H9 (cell line): ENCODE data around the gene EML4. TPM values are rescaled to one million over a fixed set of nuclear protein-coding genes. Genes with fewer than 3 reads are reported as not detected.

ENCODE experiments used
- DNase-seq: peaks from one replicate; pipeline ENCODE4 v3.0.0-alpha.2; 2017
- H2AFZ ChIP-seq: one replicate; pipeline ENCODE4 v1.6.1; 2013; ENCODE audit warnings: mild to moderate bottlenecking, low read length, control low read depth, moderate library complexity
- H2AK5ac ChIP-seq: 2 replicates; pipeline ENCODE4 v1.6.1; 2013; ENCODE audit warnings: low read length, control low read depth, mixed read lengths; ENCODE audit not compliant: insufficient read length
- H2BK120ac ChIP-seq: one replicate; pipeline ENCODE4 v1.6.1; 2013; ENCODE audit warnings: low read depth, mild to moderate bottlenecking, low read length, control low read depth, inconsistent platforms; ENCODE audit not compliant: poor library complexity, severe bottlenecking
- H2BK12ac ChIP-seq: 2 replicates; pipeline ENCODE4 v1.6.1; 2013; ENCODE audit warnings: low read length, control low read depth, mixed read lengths, low read depth; ENCODE audit not compliant: insufficient read length
- H2BK15ac ChIP-seq: 2 replicates; pipeline ENCODE4 v1.6.1; 2013; ENCODE audit warnings: low read depth, low read length, control low read depth
- H2BK20ac ChIP-seq: one replicate; pipeline ENCODE4 v1.6.1; 2013; ENCODE audit warnings: low read depth, mild to moderate bottlenecking, low read length, control low read depth, inconsistent platforms; ENCODE audit not compliant: poor library complexity, severe bottlenecking
- H2BK5ac ChIP-seq: 2 replicates; pipeline ENCODE4 v1.6.1; 2013; ENCODE audit warnings: low read length, control low read depth, mixed read lengths; ENCODE audit not compliant: insufficient read length
- H3K14ac ChIP-seq: 2 replicates; pipeline ENCODE4 v1.6.1; 2013; ENCODE audit warnings: low read length, control low read depth; ENCODE audit not compliant: insufficient read depth
- H3K18ac ChIP-seq: 2 replicates; pipeline ENCODE4 v1.6.1; 2013; ENCODE audit warnings: low read depth, mild to moderate bottlenecking, mixed read lengths, low read length, control low read depth; ENCODE audit not compliant: insufficient read length
- H3K23ac ChIP-seq: 2 replicates; pipeline ENCODE4 v1.6.1; 2013; ENCODE audit warnings: low read length, control low read depth, mixed read lengths, low read depth; ENCODE audit not compliant: insufficient read length
- H3K23me2 ChIP-seq: 2 replicates; pipeline ENCODE4 v1.6.1; 2013; ENCODE audit warnings: low read depth, mild to moderate bottlenecking, mixed read lengths, low read length, control low read depth; ENCODE audit not compliant: insufficient read length, poor library complexity, severe bottlenecking
- H3K27ac ChIP-seq: 2 replicates; pipeline ENCODE4 v1.5.1; 2013; ENCODE audit warnings: low read length, control low read depth, mixed read lengths, low read depth; ENCODE audit not compliant: insufficient read length
- H3K27me3 ChIP-seq: 2 replicates; pipeline ENCODE4 v1.6.1; 2013; ENCODE audit warnings: low read length, control low read depth, inconsistent platforms; ENCODE audit not compliant: insufficient read depth
- H3K4ac ChIP-seq: 2 replicates; pipeline ENCODE4 v1.6.1; 2013; ENCODE audit warnings: low read depth, mild to moderate bottlenecking, control low read depth, inconsistent platforms, low read length, moderate library complexity
- H3K4me1 ChIP-seq: 2 replicates; pipeline ENCODE4 v1.6.1; 2013; ENCODE audit warnings: low read length, control low read depth, inconsistent platforms; ENCODE audit not compliant: insufficient read depth
- H3K4me2 ChIP-seq: 2 replicates; pipeline ENCODE4 v1.6.1; 2013; ENCODE audit warnings: low read length, control low read depth, mixed read lengths; ENCODE audit not compliant: insufficient read length, insufficient read depth
- H3K56ac ChIP-seq: 2 replicates; pipeline ENCODE4 v1.6.1; 2013; ENCODE audit warnings: low read depth, mild to moderate bottlenecking, mixed read lengths, low read length, control low read depth; ENCODE audit not compliant: insufficient read length
- H3K79me1 ChIP-seq: 2 replicates; pipeline ENCODE4 v1.6.1; 2013; ENCODE audit warnings: low read depth, mild to moderate bottlenecking, moderate library complexity, low read length, control low read depth, inconsistent platforms; ENCODE audit not compliant: insufficient read depth, poor library complexity, severe bottlenecking
- H3K79me2 ChIP-seq: 2 replicates; pipeline ENCODE4 v1.6.1; 2013; ENCODE audit warnings: low read length, control low read depth, inconsistent platforms; ENCODE audit not compliant: insufficient read depth
- H3K9ac ChIP-seq: 2 replicates; pipeline ENCODE4 v1.6.1; 2013; ENCODE audit warnings: low read length, control low read depth, mixed read lengths; ENCODE audit not compliant: insufficient read length; ENCODE audit errors: extremely low read depth
- H3K9me3 ChIP-seq: one replicate; pipeline ENCODE4 v1.6.1; 2013; ENCODE audit warnings: low read depth, low read length, inconsistent platforms; ENCODE audit not compliant: control insufficient read depth
- H3T11ph ChIP-seq: one replicate; pipeline ENCODE4 v1.6.1; 2013; ENCODE audit warnings: mild to moderate bottlenecking, low read length, control low read depth, inconsistent platforms
- H4K20me1 ChIP-seq: one replicate; pipeline ENCODE4 v1.6.1; 2013; ENCODE audit not compliant: control insufficient read depth, insufficient read length, insufficient read depth
- H4K5ac ChIP-seq: 2 replicates; pipeline ENCODE4 v1.6.1; 2013; ENCODE audit warnings: low read depth, mild to moderate bottlenecking, mixed read lengths, low read length, control low read depth; ENCODE audit not compliant: insufficient read length
- H4K8ac ChIP-seq: replicated peaks from 2 replicates; pipeline ENCODE4 v1.6.1; 2013; ENCODE audit warnings: low read length, control low read depth, mixed read lengths, low read depth; ENCODE audit not compliant: insufficient read length
- H4K91ac ChIP-seq: 2 replicates; pipeline ENCODE4 v1.6.1; 2013; ENCODE audit warnings: low read depth, mild to moderate bottlenecking, moderate library complexity, mixed read lengths, low read length, control low read depth; ENCODE audit not compliant: insufficient read length
- H3K27ac Mint-ChIP-seq, 3 experiments: 2 replicates in 2 of 3; 3 replicates in 1 of 3; pipeline ENCODE4 v1.8.0; 2020 to 2021; ENCODE audit warnings: mixed read lengths in 3 of 3, mild to moderate bottlenecking in 1 of 3, moderate library complexity in 1 of 3
- H3K27me3 Mint-ChIP-seq: 2 replicates; pipeline ENCODE4 v1.8.0; 2021; ENCODE audit warnings: low read depth, mild to moderate bottlenecking, moderate library complexity, mixed read lengths
- H3K36me3 Mint-ChIP-seq, 3 experiments: 2 replicates in 2 of 3; 3 replicates in 1 of 3; pipeline ENCODE4 v1.8.0; 2020 to 2021; ENCODE audit warnings: low read depth in 3 of 3, mixed read lengths in 3 of 3; ENCODE audit not compliant: insufficient read depth in 1 of 3
- H3K4me1 Mint-ChIP-seq, 2 experiments: 2 replicates each; pipeline ENCODE4 v1.8.0; 2020; ENCODE audit warnings: mixed read lengths in 2 of 2
- H3K4me3 Mint-ChIP-seq, 2 experiments: 2 replicates in 1 of 2; 3 replicates in 1 of 2; pipeline ENCODE4 v1.8.0; 2020 to 2021; ENCODE audit warnings: mild to moderate bottlenecking in 2 of 2, mixed read lengths in 2 of 2, moderate library complexity in 1 of 2
- H3K9me3 Mint-ChIP-seq, 2 experiments: 2 replicates in 1 of 2; 3 replicates in 1 of 2; pipeline ENCODE4 v1.8.0; 2020; ENCODE audit warnings: mild to moderate bottlenecking in 2 of 2, mixed read lengths in 2 of 2, moderate library complexity in 1 of 2
- WGBS: extraction: QIAGEN DNeasy Blood & Tissue Kit; methylation state at CpG from one replicate; pipeline ENCODE4 v1.1.7; 2013; ENCODE audit warnings: missing lambda C conversion rate, low lambda C conversion rate, mixed read lengths; ENCODE audit not compliant: insufficient read length; ENCODE audit errors: extremely low coverage; 5-methylcytosine and 5-hydroxymethylcytosine counted together
- total RNA-seq: library from RNA; stranded (reverse); gene quantifications from 2 replicates; pipeline ENCODE4 v1.2.1, GENCODE V29; 2021
- TF ChIP-seq, protein P1 (sequence below): fragments of 200-600 bp; sonication (generic); conservative IDR thresholded peaks from 3 replicates; pipeline ENCODE4 v1.8.0; 2021; ENCODE audit warnings: antibody characterized with exemption, mild to moderate bottlenecking

EML4 gene
- total RNA-seq, 1 experiment from 2014 or later: 68.6 TPM

DNA sequence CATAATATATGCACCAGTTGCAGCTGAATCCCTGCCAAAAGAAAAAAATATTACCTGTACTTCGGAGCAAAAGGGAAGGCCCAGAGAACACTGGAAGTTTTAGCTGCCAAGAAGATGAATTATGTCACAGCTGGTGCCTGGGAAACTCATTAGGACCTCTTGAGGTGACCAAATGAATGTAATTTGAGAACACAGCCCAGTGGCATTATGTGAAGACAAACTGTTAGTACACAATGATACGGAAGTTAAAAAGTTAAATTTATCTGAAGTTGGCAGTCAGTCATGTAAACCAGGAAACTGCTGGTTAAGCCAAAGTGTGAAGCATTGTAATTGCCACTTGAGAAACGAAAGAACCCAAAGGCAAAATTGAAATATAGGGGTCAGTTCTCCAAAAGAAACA, 80.7 kb downstream of the EML4 start:
- no peaks in the 10 kb centered on the region for H3K9me3 ChIP-seq
- DNase-seq: no peak
- no peak overlapping the region for H4K91ac ChIP-seq
- no peak overlapping the region for H3K56ac ChIP-seq
- no peak overlapping the region for H2BK120ac ChIP-seq
- Mint-ChIP-seq H3K4me1 (peaks cover 16 to 20% of the 10 kb centered on the region in 2 experiments), H3K27ac (no peak overlapping the region; a peak in 1 of 7 replicates), H3K9me3 (no peaks in the 10 kb centered on the region), H3K27me3 (no peaks in the 10 kb centered on the region), H3K36me3 (peaks cover 0 to 29% (median 18%) of the 10 kb centered on the region in 3 experiments; a peak in 5 of 7 replicates), H3K4me3 (no peak overlapping the region)
- no peak overlapping the region for H3K4ac ChIP-seq
- H4K5ac ChIP-seq: no peak overlapping the region
- no peak overlapping the region for H3K23ac ChIP-seq
- H3K23me2 ChIP-seq: no peaks in the 10 kb centered on the region
- H3K4me1 ChIP-seq: no peaks in the 10 kb centered on the region
- TF ChIP-seq, protein P1, sequence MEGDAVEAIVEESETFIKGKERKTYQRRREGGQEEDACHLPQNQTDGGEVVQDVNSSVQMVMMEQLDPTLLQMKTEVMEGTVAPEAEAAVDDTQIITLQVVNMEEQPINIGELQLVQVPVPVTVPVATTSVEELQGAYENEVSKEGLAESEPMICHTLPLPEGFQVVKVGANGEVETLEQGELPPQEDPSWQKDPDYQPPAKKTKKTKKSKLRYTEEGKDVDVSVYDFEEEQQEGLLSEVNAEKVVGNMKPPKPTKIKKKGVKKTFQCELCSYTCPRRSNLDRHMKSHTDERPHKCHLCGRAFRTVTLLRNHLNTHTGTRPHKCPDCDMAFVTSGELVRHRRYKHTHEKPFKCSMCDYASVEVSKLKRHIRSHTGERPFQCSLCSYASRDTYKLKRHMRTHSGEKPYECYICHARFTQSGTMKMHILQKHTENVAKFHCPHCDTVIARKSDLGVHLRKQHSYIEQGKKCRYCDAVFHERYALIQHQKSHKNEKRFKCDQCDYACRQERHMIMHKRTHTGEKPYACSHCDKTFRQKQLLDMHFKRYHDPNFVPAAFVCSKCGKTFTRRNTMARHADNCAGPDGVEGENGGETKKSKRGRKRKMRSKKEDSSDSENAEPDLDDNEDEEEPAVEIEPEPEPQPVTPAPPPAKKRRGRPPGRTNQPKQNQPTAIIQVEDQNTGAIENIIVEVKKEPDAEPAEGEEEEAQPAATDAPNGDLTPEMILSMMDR: no peak
- H3K4me2 ChIP-seq: no peak overlapping the region
- H4K20me1 ChIP-seq: no peaks in the 10 kb centered on the region
- H2BK15ac ChIP-seq: no peak overlapping the region
- no CpG with 5 or more reads among the region's 3 CpGs for WGBS
- H2AFZ ChIP-seq: no peak overlapping the region
- no peak overlapping the region for H2BK12ac ChIP-seq
- no peaks in the 10 kb centered on the region for H3K79me2 ChIP-seq
- no peak overlapping the region for H3K18ac ChIP-seq
- H2BK20ac ChIP-seq: no peak overlapping the region
- no peaks in the 10 kb centered on the region for H3K79me1 ChIP-seq
- H3K27me3 ChIP-seq: no peaks in the 10 kb centered on the region
- no peak overlapping the region for H3K27ac ChIP-seq
- no peak overlapping the region for H4K8ac ChIP-seq
- no peak overlapping the region for H2BK5ac ChIP-seq
- H3K9ac ChIP-seq: no peak overlapping the region
- H3T11ph ChIP-seq: no peak overlapping the region
- no peak overlapping the region for H2AK5ac ChIP-seq
- H3K14ac ChIP-seq: no peak overlapping the region
